ENCODE results near the gene STARD3. TPM values are rescaled to one million over a fixed set of nuclear protein-coding genes. Genes with fewer than 3 reads are reported as not detected.

The STARD3 gene
- total RNA-seq, 1 donor from 2014 or later = 87.6 TPM

DNA sequence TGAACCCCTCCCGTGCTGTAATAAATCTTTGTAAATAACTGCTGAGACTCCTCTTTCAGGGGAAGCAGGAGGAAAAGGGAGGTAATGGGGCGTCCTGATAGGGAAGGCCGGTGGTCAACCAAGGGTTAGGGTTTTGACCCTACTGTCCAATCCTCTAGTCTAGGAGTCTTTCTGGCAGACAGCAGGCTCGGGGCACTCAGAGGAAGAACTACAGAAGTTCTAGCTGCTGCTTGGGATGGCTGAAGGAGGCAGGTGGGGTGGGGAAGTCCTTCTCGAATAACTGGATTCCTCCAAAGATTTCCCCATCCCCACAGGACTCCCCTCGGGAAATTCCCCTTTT, 387 bp upstream of the STARD3 start:
- Histone ChIP-seq H3K36me3 (no peaks in the 10 kb centered on the region), H3K9me3 (no peaks in the 10 kb centered on the region), H3K27me3 (no peaks in the 10 kb centered on the region), H3K4me1 (peaks cover 11 to 27% of the 10 kb centered on the region in 2 donors), H3K4me3 (peak overlapping the region; percentile 68 to 84), H3K27ac (peak overlapping the region; percentile 83 to 89)
- TF ChIP-seq, protein P1, sequence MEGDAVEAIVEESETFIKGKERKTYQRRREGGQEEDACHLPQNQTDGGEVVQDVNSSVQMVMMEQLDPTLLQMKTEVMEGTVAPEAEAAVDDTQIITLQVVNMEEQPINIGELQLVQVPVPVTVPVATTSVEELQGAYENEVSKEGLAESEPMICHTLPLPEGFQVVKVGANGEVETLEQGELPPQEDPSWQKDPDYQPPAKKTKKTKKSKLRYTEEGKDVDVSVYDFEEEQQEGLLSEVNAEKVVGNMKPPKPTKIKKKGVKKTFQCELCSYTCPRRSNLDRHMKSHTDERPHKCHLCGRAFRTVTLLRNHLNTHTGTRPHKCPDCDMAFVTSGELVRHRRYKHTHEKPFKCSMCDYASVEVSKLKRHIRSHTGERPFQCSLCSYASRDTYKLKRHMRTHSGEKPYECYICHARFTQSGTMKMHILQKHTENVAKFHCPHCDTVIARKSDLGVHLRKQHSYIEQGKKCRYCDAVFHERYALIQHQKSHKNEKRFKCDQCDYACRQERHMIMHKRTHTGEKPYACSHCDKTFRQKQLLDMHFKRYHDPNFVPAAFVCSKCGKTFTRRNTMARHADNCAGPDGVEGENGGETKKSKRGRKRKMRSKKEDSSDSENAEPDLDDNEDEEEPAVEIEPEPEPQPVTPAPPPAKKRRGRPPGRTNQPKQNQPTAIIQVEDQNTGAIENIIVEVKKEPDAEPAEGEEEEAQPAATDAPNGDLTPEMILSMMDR (IDR thresholded peaks at IDR 0.05) = no peak
- no peak for DNase-seq (ENCODE audit: low spot score in 2 of 2)
- intact Hi-C loops (cut with DNase I) = loop anchor here (5.0 kb wide), 2 partner anchors 96 to 116 kb away; partner anchors contain the start of gene MIEN1

DNA sequence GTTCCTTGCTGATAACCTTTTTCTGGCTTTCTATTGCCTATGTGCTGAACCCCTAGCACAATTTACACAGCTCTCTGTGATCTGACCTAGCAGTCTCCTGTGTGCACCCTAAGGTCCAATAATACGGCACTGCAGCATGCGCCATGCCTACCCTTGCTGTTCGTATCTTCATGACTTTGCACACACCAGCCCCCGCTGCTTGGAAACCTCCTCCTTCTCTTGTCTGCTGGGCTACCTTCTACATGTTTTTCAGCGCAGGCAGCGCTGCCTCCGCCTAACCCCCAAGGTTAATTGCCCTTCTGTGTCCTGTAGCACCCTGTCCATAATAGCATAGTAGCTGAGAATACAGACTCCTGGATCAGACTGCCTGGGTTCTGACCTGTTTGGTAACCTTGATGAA, 1.4 kb downstream of the STARD3 start:
- peaks cover 11 to 27% of the 10 kb centered on the region in 2 donors for H3K4me1 ChIP-seq

DNA sequence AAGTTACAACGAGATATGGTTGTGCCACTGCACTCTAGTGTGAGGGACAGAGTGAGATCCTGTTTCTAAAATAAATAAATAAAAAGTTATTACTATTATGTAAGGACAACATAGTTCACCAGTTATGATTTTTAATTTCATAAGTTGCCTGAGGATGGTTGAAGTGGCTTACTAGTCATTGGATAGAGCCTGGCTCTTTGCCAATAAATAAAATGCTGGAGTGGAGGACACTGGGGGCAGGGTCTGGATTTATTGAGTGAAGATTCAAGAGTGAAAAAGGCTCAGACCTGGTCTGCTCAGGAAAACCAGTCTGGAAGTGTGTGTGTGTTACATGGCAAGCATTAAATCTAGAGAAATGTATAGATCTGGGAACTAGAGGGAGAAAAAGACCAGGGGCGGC, 2.1 kb downstream of the STARD3 start:
- no peaks in the 10 kb centered on the region for H3K27me3 ChIP-seq
- H3K4me1 ChIP-seq = peaks cover 11 to 27% of the 10 kb centered on the region in 2 donors
- TF ChIP-seq, protein P1 (IDR thresholded peaks at IDR 0.05) = no peak
- H3K4me3 ChIP-seq = no peak overlapping the region
- no peaks in the 10 kb centered on the region for H3K36me3 ChIP-seq
- DNase-seq (ENCODE audit: low spot score in 2 of 2) = no peak
- H3K27ac ChIP-seq = no peak overlapping the region
- intact Hi-C loops (cut with DNase I) = loop anchor here (5.0 kb wide), 2 partner anchors 93 to 113 kb away; partner anchors contain the start of gene MIEN1
- H3K9me3 ChIP-seq = no peaks in the 10 kb centered on the region

More for the DNA sequence above, 1.4 kb downstream of the STARD3 start:
- H3K27ac ChIP-seq = no peak overlapping the region
- H3K9me3 ChIP-seq = no peaks in the 10 kb centered on the region
- no peaks in the 10 kb centered on the region for H3K36me3 ChIP-seq
- no peaks in the 10 kb centered on the region for H3K27me3 ChIP-seq
- TF ChIP-seq, protein P1 (IDR thresholded peaks at IDR 0.05) = no peak
- no peak for DNase-seq (ENCODE audit: low spot score in 2 of 2)
- H3K4me3 ChIP-seq = peak overlapping the region in 1 of 2 donors; percentile 84
- intact Hi-C loops (cut with DNase I) = loop anchor here (5.0 kb wide), 2 partner anchors 94 to 114 kb away; partner anchors contain the start of gene MIEN1

DNA sequence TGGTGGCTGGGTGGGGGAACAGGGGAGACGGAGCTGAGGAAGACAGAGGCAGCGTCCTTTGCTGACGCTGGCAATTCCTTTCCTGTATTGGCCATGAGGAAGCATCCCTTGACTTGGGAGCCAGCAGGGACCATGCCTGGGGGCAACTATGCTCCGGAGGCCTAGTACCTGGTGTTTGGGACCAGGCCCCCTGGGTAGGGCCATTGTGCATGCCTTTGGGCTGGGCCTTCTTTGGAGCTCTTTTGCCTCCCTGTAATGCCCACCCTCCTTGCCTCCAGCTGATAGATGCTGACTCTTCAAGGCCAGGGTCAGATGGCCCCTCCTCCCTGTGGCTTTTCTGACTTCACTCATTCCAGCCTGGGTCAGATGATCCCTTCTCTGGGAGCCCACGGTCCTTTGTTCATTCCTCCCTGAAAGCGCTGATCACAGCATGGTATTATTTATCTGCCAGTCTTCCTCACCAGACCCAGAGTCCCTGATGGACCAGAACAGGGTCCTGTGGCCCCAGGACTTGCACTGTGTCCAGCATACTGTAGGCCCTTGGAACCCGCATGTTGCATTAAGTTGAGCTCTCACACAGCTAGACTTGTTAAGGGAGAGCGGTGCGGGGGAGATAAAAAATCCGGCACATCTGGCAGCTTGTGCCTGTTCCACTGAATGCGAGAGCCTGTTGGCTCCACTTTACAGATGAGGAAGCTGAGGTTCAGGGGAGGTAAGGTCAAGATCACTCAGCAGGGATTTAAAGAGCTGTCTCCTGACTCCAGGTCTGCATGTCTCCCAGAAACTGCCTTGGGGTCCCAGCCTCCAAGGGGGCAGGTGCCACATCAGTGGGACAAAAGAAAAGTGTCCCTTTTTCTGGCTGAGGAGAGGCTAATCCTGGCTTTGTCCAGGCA, 2.9 kb downstream of the STARD3 start:
- peaks cover 11 to 27% of the 10 kb centered on the region in 2 donors for H3K4me1 ChIP-seq
- intact Hi-C loops (cut with DNase I) = loop anchor here (5.0 kb wide), 2 partner anchors 92 to 112 kb away; partner anchors contain the start of gene MIEN1
- no peaks in the 10 kb centered on the region for H3K36me3 ChIP-seq
- H3K27ac ChIP-seq = no peak overlapping the region
- H3K9me3 ChIP-seq = no peaks in the 10 kb centered on the region
- no peak for DNase-seq (ENCODE audit: low spot score in 2 of 2)
- no peak overlapping the region for H3K4me3 ChIP-seq
- no peaks in the 10 kb centered on the region for H3K27me3 ChIP-seq
- TF ChIP-seq, protein P1 (IDR thresholded peaks at IDR 0.05) = no peak

DNA sequence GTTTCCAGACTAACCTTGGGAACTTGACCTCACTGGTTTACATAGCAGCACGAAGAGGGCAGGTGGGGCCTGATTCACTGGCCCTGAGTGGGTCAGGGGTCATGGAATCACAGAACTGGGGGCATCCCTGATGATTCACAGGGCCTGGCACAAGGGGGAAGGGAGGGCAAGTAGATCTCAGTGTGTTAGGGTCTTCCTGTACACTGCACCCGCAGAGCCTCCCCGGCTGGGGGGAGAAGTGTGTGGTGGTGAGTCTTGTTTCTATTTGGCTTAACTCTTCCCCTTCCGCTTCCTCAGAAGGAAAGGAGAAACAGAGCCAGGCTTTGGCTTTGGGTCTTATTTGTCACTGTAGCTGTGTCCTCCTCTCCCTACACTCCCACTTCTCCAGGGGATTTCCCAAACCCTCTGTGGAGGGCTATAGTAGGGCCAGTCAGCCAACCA, 3.7 kb downstream of the STARD3 start:
- DNase-seq (ENCODE audit: low spot score in 2 of 2) = no peak
- no peaks in the 10 kb centered on the region for H3K36me3 ChIP-seq
- intact Hi-C loops (cut with DNase I) = no loop called here
- H3K27ac ChIP-seq = no peak overlapping the region
- no peak overlapping the region for H3K4me3 ChIP-seq
- H3K4me1 ChIP-seq = peaks cover 11 to 27% of the 10 kb centered on the region in 2 donors
- no peaks in the 10 kb centered on the region for H3K9me3 ChIP-seq
- no peaks in the 10 kb centered on the region for H3K27me3 ChIP-seq
- TF ChIP-seq, protein P1 (IDR thresholded peaks at IDR 0.05) = no peak

Measured in ascending aorta (tissue), 2 donors.